Measurements from ENCODE around the gene UBXN1. TPM values are rescaled to one million over a fixed set of nuclear protein-coding genes. Genes with fewer than 3 reads are reported as not detected.
A peak's percentile ranks its signal among the peaks of the same experiment; 100 is the strongest.

Gene UBXN1
- total RNA-seq, 1 donor from 2014 or later: 113 TPM

- no peaks in the 10 kb centered on the region for H3K27me3 Mint-ChIP-seq
- TF ChIP-seq CTCF (conservative IDR thresholded peaks at IDR 0.05): no peak
- H3K4me1 Mint-ChIP-seq (ENCODE audit: unreplicated experiment): peaks cover 39% of the 10 kb centered on the region
- peak overlapping the region; percentile 95 for H3K4me3 Mint-ChIP-seq
- no peak for DNase-seq (ENCODE audit: extremely low spot score, unreplicated experiment)
- no peaks in the 10 kb centered on the region for H3K9me3 Mint-ChIP-seq
- H3K36me3 Mint-ChIP-seq: peaks cover 33% of the 10 kb centered on the region
- H3K27ac Mint-ChIP-seq: peak overlapping the region; percentile 93
Observed at GRCh38 chr11:62726156-62726914, 47.5 kb upstream of the UBXN1 start.

GRCh38 chr11:62725646-62726045, 46.8 kb upstream of the UBXN1 start:
- peaks cover 39% of the 10 kb centered on the region for H3K4me1 Mint-ChIP-seq (ENCODE audit: unreplicated experiment)
- no peak for TF ChIP-seq CTCF (conservative IDR thresholded peaks at IDR 0.05)

GRCh38 chr11:62724171-62724570, 45.3 kb upstream of the UBXN1 start:
- Mint-ChIP-seq H3K27me3 (no peaks in the 10 kb centered on the region), H3K27ac (peak overlapping the region; percentile 93), H3K9me3 (no peaks in the 10 kb centered on the region), H3K4me3 (peak overlapping the region; percentile 95), H3K4me1 (ENCODE audit: unreplicated experiment) (peaks cover 39% of the 10 kb centered on the region), H3K36me3 (peaks cover 49% of the 10 kb centered on the region)
- no peak for DNase-seq (ENCODE audit: extremely low spot score, unreplicated experiment)
- no peak for TF ChIP-seq CTCF (conservative IDR thresholded peaks at IDR 0.05)

More at GRCh38 chr11:62725646-62726045, 46.8 kb upstream of the UBXN1 start:
- peak overlapping the region; percentile 95 for H3K4me3 Mint-ChIP-seq
- no peak for DNase-seq (ENCODE audit: extremely low spot score, unreplicated experiment)
- no peaks in the 10 kb centered on the region for H3K27me3 Mint-ChIP-seq
- H3K27ac Mint-ChIP-seq: peak overlapping the region; percentile 93
- peaks cover 39% of the 10 kb centered on the region for H3K36me3 Mint-ChIP-seq
- no peaks in the 10 kb centered on the region for H3K9me3 Mint-ChIP-seq

- Mint-ChIP-seq H3K4me3 (peak overlapping the region; percentile 51), H3K36me3 (peaks cover 60% of the 10 kb centered on the region), H3K4me1 (ENCODE audit: unreplicated experiment) (peaks cover 38% of the 10 kb centered on the region), H3K27me3 (no peaks in the 10 kb centered on the region), H3K27ac (peak overlapping the region; percentile 86), H3K9me3 (no peaks in the 10 kb centered on the region)
- peak; percentile 32 for TF ChIP-seq CTCF (conservative IDR thresholded peaks at IDR 0.05)
- DNase-seq (ENCODE audit: extremely low spot score, unreplicated experiment): no peak
Observed at GRCh38 chr11:62721994-62722393, 43.1 kb upstream of the UBXN1 start.

- Mint-ChIP-seq H3K4me3 (no peak overlapping the region), H3K9me3 (no peaks in the 10 kb centered on the region), H3K4me1 (ENCODE audit: unreplicated experiment) (peaks cover 29% of the 10 kb centered on the region), H3K36me3 (peaks cover 66% of the 10 kb centered on the region), H3K27ac (peak overlapping the region; percentile 39), H3K27me3 (no peaks in the 10 kb centered on the region)
- DNase-seq (ENCODE audit: extremely low spot score, unreplicated experiment): no peak
- TF ChIP-seq CTCF (conservative IDR thresholded peaks at IDR 0.05): no peak
Observed at GRCh38 chr11:62719302-62719978, 40.6 kb upstream of the UBXN1 start.

Data from type B pancreatic cell (in vitro differentiated cells).